PFSK-1 (cell line): ENCODE measurements around the gene MNX1.

Experiments used
- POLR2AphosphoS5 ChIP-seq: IDR thresholded peaks from 2 replicates; pipeline ENCODE4 v1.6.1; 2012; ENCODE audit warnings: low read depth, mild to moderate bottlenecking, control low read depth, low read length, moderate library complexity
- TAF1 ChIP-seq: IDR thresholded peaks from 2 replicates; pipeline ENCODE4 v1.6.1; 2012; ENCODE audit warnings: low read length, control low read depth, borderline replicate concordance; ENCODE audit not compliant: insufficient read depth

DNA sequence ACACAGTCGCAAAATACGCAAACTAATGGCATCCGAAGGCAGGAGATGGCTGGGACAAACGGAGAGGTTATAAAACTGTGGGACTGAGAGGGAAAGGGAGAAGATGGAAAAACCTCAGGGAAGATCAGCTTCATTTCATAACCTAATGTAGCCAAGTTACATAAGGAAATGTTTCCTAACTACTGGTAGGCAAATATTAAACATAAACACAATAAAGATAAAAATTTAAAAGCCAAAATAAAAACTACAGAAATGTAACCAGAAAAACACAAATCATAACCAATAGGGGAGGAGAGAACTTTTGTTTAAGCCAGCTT lies 13.1 kb upstream of the MNX1 start:
- TF ChIP-seq POLR2AphosphoS5 = no peak
- no peak for TF ChIP-seq TAF1
